ENCODE measurements around the gene KRTAP4-11. TPM values are rescaled to one million over a fixed set of nuclear protein-coding genes. Genes with fewer than 3 reads are reported as not detected.

The KRTAP4-11 gene
- total RNA-seq, 1 experiment from 2014 or later, result not detected

- Histone ChIP-seq H2BK20ac (ENCODE audit: low read depth, low read length, poor library complexity, severe bottlenecking) (no peak overlapping the region), H3K18ac (ENCODE audit: insufficient read length, low read depth, low read length) (no peak overlapping the region), H2AFZ (ENCODE audit: low read length) (no peak overlapping the region), H3K79me2 (ENCODE audit: insufficient read depth, low read length) (no peaks in the 10 kb centered on the region), H3K4ac (ENCODE audit: low read depth, low read length) (no peak overlapping the region), H3K23ac (ENCODE audit: insufficient read length, low read depth, low read length) (no peak overlapping the region), H3K27me3 (ENCODE audit: insufficient read depth, low read length) (no peaks in the 10 kb centered on the region), H4K5ac (ENCODE audit: insufficient read length, low read depth, low read length) (no peak overlapping the region), H4K8ac (replicated peaks; ENCODE audit: insufficient read length, low read depth, low read length) (no peak overlapping the region), H3K27ac (ENCODE audit: insufficient read length, low read depth, low read length) (no peak overlapping the region), H3K4me1 (ENCODE audit: insufficient read depth, low read length) (no peaks in the 10 kb centered on the region), H2BK120ac (ENCODE audit: low read depth, low read length, poor library complexity, severe bottlenecking) (no peak overlapping the region), H3K79me1 (ENCODE audit: insufficient read depth, low read depth, low read length, poor library complexity, severe bottlenecking) (no peaks in the 10 kb centered on the region), H3K56ac (ENCODE audit: insufficient read length, low read depth, low read length) (no peak overlapping the region), H2BK12ac (ENCODE audit: insufficient read length, low read depth, low read length) (no peak overlapping the region), H3K9ac (ENCODE audit: extremely low read depth, insufficient read length, low read length) (no peak overlapping the region), H4K20me1 (ENCODE audit: control insufficient read depth, insufficient read depth, insufficient read length) (no peaks in the 10 kb centered on the region), H3K4me2 (ENCODE audit: insufficient read depth, insufficient read length, low read length) (no peak overlapping the region), H2BK5ac (ENCODE audit: insufficient read length, low read length) (no peak overlapping the region), H3K23me2 (ENCODE audit: insufficient read length, low read depth, low read length, poor library complexity, severe bottlenecking) (no peaks in the 10 kb centered on the region), H4K91ac (ENCODE audit: insufficient read length, low read depth, low read length) (no peak overlapping the region), H2BK15ac (ENCODE audit: low read depth, low read length) (no peak overlapping the region), H3K14ac (ENCODE audit: insufficient read depth, low read length) (no peak overlapping the region), H3K9me3 (ENCODE audit: control insufficient read depth, low read depth, low read length) (no peaks in the 10 kb centered on the region), H2AK5ac (ENCODE audit: insufficient read length, low read length) (no peak overlapping the region), H3T11ph (ENCODE audit: low read length) (no peak overlapping the region)
- Mint-ChIP-seq H3K36me3 (ENCODE audit: insufficient read depth in 1 of 3, low read depth in 3 of 3) (no peaks in the 10 kb centered on the region), H3K27ac (no peak overlapping the region), H3K9me3 (no peaks in the 10 kb centered on the region; a peak in 1 of 5 replicates), H3K4me3 (no peak overlapping the region), H3K27me3 (ENCODE audit: low read depth) (no peaks in the 10 kb centered on the region; the same call in none of the 2 replicates), H3K4me1 (no peaks in the 10 kb centered on the region)
- no peak for TF ChIP-seq CTCF (conservative IDR thresholded peaks at IDR 0.05)
- WGBS (ENCODE audit: extremely low coverage, insufficient read length, low lambda C conversion rate), result no CpG with 5 or more reads among the region's 2 CpGs
- DNase-seq, result no peak
Observed at GRCh38 chr17:41073676-41074075, 44.5 kb downstream of the KRTAP4-11 start.

All from H9 (cell line).